IPS-18c (cell line): ENCODE data around the gene ANKRD17.

Experiments
- H3K4me3 ChIP-seq: 2 replicates; pipeline ENCODE4 v1.7.0; 2013; ENCODE audit warnings: low read depth, mild to moderate bottlenecking, low read length, moderate library complexity; ENCODE audit not compliant: insufficient read depth
- H3K9me3 ChIP-seq: one replicate; pipeline ENCODE4 v1.6.1; 2013; ENCODE audit warnings: mild to moderate bottlenecking, low read length, moderate library complexity; ENCODE audit not compliant: control insufficient read depth, insufficient read depth

The ANKRD17 gene

DNA sequence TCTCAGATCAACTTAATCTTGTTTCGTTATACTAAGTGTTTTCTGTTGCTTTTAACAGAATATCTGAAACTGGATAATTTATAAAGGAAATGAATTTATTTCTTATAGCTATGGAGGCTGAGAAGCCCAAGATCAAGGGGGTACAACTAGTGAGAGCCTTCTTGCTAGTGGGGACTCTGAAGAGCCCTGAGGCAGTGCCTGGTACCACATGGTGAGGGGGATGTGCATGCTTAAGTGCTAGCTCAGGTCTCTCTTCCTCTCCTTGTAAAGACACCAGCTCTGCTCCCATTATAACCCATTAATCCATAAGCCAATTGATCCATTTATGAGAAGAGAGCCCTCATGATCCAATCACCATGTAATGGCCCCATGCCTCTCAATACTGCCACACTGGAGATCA lies 207.0 kb downstream of the ANKRD17 start:
- H3K9me3 ChIP-seq = no peaks in the 10 kb centered on the region

DNA sequence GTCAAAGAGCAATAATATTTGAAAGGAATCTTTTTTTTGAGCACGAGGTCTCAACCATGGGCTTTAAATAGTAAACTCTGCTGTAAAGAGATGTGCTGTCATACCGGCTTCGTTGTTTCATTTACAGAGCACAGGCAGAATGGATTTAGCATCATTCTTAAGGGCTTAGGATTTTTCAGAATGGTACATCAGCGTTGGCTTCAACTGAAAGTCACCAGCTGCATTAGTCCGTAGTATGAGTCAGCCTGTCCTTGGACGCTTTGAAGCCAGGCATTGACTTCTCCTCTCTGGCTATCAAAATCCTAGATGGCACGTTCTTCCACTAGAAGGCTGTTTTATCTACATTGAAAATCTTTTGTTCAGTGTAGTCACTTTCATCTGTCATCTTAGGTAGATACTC lies 212.7 kb downstream of the ANKRD17 start:
- H3K4me3 ChIP-seq = no peak overlapping the region
- H3K9me3 ChIP-seq = peaks cover 2% of the 10 kb centered on the region

More for the DNA sequence above, 207.0 kb downstream of the ANKRD17 start:
- no peak overlapping the region for H3K4me3 ChIP-seq

GRCh38 chr4:73037057-73037456 lies 221.5 kb downstream of the ANKRD17 start:
- no peak overlapping the region for H3K4me3 ChIP-seq
- peaks cover 7% of the 10 kb centered on the region for H3K9me3 ChIP-seq

DNA sequence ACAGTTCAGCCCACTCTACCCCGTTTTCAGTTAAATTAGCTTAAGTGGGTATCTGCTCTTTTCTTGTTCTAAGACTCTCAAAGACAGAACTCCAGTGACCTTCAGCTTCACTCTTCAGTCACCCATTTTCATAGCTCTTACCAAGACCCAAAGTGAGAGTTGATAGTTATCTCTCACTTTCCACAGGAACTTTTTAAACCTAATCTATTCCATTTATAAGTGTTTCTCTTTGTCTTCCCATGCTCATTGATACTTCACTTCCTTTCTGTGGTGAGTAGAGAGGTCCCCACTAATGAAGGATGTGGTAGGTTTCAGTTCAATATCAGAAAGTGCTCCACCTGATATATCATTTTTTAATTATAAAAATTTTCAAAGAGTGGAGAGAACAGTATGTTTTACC lies 222.5 kb downstream of the ANKRD17 start:
- Histone ChIP-seq H3K9me3 (peaks cover 7% of the 10 kb centered on the region), H3K4me3 (no peak overlapping the region)

GRCh38 chr4:73034896-73035295 lies 223.7 kb downstream of the ANKRD17 start:
- Histone ChIP-seq H3K9me3 (peaks cover 7% of the 10 kb centered on the region), H3K4me3 (no peak overlapping the region)

GRCh38 chr4:73028621-73029020 lies 230.0 kb downstream of the ANKRD17 start:
- Histone ChIP-seq H3K4me3 (no peak overlapping the region), H3K9me3 (no peaks in the 10 kb centered on the region)
